DMS114 treated with DMSO at 0.1 percent for 48 hours (cell line): ENCODE data around the gene CDH23.

Experiments used
- DNase-seq: peaks from one replicate; lab custom pipeline; 2025; ENCODE audit not compliant: unreplicated experiment; lab: John Stamatoyannopoulos, UW

The CDH23 gene

DNA sequence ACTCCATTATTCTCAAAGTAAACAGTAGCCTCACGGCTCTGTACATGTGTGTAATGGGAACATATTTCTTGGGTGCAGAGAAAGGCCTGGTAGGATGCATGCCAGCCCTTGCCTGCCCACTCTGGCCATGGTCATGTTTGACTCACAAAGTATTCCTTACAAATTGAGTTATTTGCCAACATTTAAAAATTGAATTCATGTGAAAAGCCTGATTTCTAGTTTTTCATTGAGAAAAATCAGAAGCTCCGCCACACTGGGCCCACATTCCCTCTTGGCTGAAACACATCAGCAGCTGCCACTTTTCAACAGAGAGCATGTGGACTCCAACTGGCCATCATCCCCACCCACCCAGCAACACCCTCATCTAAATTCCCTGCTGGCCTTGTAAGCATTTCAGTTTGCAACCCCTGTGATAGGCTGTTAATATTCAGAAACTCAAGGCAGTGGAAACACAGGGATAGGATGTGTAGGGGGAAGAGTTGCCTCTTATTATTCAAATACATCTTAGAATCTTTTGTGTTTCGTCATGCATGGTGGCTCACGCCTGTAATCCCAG is 40.9 kb downstream of the CDH23 start:
- DNase-seq: no peak

DNA sequence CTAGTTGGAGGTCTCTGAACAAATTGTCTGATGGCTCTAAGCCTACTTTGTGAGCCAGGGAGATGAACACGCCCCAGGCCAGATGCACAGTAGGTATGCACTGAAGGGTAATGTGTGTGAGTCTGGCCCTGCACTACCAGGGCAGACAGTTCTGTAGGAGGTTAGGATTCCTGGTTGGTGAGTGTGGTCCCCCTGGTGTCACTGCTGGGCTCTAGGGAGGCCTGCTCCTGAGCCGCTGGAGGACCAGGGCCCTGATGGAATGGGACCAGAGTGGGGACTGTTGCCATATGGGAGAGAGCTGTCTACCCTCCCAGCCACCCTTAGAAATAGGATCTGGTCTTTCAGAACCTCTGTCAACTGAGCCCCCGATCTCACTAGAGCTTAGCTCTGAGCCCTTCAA is 42.0 kb downstream of the CDH23 start:
- no peak for DNase-seq

DNA sequence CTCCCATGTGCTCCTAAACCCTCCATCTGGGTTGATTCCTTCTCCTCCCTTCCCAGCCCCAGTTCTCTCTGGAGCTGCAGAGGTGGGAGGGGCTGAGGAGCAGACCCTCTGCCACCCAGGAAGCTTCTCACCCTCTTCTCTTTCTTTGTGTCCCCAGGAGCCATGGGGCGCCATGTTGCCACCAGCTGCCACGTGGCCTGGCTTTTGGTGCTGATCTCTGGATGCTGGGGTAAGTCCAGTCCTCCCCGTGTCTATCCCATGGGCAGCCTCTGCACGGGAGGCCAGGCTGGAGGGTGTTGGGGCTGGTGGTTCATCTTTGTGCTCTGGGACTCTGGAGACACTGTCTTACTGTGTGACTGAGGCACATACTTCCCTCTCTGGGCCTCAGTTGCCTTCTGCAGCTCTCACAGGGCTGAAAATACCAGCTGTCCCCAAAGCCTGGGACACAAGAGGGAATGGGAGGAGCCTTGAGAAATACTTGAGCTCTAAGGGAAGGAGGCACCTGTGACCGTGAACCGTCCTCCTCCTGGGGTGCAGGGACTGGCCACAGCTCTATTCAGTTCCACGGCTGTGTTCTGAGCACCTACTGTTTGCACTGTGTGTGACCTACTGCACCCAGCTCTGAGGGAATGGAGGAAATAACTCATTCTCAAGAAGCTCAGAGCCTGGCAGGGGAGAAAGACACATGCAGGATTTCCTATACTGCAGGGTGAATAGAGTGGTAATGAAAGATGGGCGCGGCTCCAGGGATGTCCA is 43.1 kb downstream of the CDH23 start:
- no peak for DNase-seq

DNA sequence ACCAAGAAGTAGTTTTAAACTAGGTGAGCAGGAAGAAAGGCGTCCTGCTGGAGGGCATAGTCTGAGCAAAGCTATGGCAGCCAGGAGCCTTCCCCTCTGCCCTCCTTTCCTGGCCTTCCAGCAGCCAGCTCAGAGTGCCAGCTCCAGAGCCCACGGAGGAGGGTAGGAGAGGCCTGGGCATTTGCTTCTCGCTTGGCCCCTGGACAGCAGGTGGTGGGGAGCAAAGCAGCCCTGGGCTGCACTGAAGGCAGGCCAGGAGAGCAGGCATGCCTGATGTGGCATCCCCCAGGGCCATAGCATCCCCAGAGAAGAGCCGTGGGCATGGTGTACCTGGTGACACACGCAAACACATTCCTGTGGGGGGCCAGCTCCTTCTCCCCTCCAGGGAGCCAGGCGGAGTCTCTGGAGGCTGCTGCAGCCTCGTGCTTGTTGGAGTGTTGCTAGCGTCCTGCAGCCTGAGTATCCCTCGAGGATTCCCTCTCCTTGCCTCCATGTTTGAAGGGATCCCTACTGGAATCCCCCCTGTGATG is 43.9 kb downstream of the CDH23 start:
- no peak for DNase-seq

DNA sequence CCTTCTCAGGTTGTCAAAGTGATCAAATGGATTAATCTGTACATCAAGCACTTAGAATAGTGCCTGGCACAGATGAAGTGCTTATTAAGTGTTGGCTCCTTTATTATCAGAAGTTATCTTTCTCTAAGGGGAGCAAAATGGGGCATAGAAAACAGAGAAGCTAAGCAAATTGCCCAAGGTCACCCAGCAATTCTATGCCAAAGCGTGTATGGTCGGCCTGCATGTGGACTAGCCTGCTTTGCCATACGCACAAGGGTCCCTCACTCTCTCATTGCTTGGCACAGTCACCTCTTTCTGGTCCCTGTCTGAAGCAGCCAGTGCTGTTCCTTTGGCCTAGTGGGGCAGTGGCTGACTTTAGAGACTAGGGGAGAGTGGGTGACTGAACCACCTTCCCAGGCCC is 45.3 kb downstream of the CDH23 start:
- no peak for DNase-seq

DNA sequence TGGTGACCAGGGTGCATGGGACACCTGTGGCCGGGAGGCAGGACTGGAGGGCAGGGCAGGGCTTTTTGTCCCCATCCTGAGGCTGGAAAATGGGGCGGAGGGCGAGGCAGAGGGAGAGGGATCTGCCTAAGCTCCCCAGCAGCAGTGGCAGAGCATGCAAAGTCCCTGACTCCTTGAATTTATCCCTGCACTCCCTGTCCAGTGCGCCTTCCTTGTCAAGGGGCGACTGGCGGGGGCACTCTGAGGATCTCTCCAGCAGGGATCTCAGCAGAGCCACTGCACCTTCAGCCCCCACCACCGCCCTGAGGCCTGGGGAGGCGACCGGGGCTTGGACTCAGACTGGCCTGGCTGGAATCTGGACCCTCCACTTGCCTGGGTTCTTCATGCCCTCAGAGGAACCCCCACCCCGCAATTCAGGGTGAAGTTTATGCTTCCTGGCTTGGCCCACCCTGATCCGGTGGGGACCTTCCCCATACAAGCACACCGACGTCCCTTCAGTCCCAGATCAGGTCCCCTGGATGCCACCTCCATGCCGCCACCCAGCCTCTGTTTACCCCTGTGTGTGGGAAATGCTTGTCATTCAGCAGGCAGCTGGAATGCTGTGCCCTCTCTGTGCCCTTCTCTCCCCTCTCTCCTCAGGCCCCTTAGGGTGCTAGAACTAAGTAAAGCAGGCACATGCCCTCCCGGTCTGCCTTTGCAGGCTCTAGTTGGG is 46.3 kb downstream of the CDH23 start:
- no peak for DNase-seq

DNA sequence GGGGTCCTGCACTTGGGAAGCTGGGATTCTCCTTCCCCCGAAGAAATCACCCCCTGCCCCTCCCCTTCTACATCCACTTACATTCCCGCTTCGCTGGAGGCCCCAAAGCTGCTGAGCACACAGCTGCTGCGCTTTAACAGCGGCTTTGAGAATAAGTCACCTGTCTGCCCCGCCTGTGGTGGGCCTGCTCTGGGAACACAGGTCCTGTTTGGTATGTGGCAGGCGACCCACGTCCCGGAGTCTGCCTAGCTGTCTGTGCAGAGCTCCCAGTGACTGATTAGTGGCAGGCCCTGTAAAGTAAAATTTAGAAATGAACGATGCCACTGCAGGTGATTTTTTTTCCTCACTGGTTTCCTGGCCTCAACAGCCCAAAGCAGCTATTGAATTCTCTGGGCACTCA is 47.0 kb downstream of the CDH23 start:
- DNase-seq: no peak

DNA sequence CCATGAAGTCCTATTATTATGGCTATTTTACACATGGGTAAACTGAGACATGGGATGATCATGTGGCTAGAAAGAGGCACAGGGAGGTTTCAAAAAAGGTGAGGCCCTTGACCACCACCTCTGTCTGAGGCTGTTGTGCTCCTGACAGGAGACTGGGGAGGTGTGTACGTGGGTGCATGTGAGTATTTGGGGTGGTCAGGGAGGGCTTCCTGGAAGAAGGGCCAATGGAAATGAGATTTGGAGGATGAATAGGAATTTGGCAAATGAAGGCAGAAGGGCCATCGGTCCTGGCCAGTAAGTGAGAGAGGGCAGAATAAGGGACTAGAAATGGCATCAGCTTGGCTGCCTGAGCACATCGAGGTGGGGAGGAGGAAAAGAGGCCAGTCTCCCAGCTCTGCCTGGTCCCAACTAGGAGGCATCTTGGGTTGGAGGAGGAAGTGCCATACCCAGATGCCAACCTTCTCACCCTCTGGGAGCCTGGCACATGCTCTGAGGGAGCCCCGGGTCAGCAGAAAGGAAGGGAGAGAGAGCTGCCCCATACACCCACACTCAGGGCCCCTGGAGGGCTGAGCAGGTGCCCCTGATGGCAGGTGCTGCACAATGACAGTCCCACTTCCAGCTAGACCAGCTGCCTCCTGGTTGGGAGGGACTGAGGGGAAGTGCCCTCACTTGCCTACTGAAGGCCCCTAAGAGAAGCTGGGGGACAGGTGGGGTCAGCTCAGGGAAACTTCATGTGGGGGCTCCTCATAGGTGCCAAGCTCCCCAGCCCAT is 47.7 kb downstream of the CDH23 start:
- DNase-seq: no peak

DNA sequence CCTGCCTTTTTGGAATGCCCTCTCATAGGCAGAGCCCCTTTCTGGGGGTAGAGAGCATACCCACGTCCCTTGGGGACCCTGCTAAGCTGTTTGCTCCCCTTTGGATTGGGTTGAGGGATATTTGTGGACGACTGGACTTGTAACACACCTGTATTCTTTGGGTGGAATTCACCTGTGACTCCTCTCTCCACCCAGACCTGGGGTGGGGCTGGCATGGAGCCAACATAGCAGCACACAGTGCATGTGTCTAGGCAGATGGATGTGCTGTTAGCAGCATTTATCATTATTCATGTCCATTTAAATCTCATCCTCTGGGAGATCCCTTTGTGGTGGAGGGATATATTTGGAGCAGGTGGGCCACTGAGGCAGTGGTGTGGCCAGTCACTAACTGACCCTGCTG is 51.0 kb downstream of the CDH23 start:
- no peak for DNase-seq

DNA sequence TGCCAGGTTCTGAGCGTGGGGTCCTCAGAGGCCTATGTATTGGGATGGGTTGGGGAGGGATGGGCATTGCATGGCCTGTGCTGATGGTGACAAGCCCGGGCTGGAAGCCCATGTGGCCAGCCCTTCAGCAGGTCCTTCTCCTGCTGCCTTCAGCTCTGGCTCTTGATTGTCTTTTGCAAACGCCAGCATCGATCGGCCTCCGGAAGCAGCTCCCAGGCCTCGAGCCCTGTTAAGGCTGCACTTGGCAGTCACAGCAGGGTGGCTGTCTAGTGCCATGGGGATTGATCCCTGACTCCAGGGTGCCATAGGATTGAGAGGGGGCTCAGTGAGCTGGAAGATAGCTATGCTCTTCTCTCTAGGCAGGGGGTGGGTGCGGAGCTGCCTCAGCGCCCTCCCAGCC is 51.4 kb downstream of the CDH23 start:
- DNase-seq: no peak

DNA sequence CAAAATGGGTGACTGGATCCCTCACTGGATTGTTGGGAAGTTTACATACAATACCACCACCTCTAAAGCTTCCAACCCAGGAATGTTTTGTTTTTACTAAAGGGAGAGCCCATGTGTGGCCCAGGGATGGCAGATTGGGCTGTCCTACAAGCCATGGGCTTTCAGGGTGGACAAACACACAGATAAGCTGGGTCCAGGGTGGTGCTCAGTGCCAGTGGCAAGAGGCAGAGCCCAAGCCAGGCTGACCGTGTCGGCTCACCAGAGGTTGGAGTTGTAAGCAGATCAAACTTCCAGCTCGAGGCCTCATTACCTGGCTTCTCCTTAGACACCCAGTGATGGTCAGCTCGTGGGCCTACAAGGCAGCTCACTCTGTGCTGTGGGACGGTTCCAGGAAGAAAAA is 52.3 kb downstream of the CDH23 start:
- DNase-seq: no peak

DNA sequence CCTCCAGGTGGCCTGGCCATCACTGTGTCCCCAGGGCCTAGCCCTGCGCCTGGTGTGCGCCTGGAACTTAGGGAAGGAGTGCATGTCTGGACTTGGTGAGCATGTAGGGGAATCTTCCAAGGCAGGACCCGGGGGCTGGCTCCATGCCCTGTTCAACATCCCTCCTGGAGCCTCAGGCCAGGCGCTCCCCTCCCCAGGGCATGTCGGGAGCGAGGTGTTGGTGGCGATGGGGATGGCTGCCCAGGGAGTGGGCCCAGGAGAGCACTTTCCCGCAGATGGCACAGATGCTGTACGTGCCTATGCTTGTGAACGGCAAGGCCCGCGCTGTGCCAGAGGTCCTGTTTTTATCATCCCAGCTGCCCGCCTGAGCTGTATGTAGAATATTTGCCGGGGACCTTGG is 55.0 kb downstream of the CDH23 start:
- no peak for DNase-seq

DNA sequence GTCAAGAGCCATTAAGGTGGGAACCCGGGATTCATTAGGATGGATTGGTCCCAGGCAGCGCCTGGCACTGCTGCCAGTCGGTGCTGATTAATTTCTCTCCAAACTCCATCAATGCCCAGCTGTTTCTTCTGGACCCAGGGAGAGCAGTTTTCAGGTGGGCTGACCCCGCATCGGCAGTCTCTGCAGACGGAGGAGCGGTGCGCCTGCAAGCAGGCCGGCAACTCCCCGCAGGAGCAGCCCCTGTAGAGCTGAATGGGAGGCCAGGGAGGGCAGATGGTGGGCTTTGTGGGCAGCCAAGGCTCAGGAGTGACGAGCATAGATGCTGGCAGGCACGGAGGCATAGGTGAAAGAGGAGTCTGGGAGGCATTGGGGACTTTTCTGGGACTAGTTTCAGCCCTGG is 56.5 kb downstream of the CDH23 start:
- DNase-seq: no peak

DNA sequence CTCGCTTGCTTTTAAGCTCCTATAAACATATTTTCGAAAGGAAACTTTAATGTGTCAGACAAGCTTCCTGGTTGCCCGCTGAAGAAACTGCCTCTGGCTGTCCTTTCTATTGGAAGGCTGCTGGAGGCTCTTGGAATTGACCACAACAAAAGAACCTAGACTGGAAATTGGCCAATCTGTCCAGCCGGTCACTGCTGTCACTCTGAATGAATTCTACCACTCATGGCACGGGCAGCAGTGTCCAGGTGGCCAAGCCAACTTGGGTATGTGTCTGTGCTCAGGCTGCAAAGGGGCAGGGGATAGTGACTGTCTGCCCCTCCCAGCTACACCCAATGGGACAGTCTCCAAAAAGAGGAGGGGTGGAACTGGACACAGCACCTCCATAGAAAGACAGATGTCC is 57.6 kb downstream of the CDH23 start:
- DNase-seq: no peak

DNA sequence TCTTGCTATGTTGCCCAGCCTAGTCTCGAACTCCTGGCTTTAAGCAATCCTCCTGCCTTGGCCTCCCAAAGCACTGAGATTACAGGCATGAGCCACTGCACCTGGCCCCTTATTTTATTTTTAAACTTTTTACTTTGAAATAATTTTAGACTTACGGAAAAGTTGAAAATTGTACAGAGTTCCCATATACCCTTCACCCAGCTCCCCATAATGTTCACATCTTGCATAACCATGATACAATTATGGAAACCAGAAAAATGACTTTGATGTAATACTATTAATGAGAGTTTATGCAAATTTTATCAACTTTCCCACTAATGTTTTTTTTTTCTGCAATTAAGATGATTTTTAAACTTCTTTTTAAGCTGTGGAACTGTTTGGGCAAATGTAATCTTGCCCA is 58.3 kb downstream of the CDH23 start:
- no peak for DNase-seq

DNA sequence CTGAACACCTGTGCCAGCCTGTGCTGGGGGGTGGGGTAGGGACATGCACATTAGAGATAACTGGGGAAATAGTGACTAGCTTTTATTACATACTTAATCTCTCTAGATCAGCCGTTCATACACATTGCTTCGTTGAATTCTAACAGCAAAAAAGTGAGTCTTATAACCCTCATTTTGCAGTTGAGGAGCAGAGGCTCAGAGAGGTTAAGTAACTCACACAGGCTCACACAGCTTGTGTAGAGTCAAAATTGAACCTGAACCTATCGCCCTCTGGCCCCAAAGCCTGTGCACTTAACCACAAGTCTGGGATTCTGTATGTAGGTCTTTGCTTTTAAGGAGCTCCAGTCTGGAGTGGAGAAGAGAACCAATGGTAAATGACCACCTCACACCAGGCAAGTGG is 59.9 kb downstream of the CDH23 start:
- DNase-seq: no peak

DNA sequence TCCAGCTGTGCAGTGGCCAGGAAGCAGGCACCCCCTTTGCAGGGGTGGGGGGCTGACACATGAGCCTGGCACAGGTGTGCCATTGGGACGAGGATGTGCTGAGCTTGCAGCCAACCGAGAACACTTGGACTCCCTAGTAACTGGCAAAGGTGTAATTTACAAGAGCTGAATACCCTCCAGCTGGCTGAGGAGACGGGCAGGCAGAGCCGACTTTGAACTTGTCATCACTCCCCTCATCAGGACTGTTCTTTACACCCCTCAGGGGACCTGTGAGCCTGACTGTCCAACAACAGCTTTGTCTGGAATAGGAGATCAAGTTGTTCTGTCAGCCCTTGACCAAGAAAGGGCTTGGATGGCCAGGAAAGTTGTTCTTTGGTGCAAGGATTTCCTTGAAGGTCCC is 61.2 kb downstream of the CDH23 start:
- no peak for DNase-seq

DNA sequence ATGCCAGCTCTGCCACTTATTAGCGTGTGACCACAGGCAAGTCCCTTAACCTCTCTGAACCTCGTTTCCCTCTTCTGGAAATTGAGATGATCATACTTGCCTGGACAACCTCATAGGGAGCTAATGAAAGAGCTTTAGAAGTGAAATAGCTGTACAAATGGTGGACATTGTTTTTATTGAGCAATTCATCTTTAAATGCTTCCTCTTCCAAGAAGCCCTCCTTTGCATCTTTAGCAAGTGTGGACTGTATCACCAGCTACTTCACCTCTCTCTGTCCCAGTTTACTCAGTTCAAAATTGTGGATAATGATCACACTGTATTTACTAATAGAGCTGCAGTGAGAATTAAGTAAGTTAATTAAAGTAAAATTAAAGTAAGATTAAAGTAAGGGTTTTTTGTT is 61.7 kb downstream of the CDH23 start:
- DNase-seq: no peak

DNA sequence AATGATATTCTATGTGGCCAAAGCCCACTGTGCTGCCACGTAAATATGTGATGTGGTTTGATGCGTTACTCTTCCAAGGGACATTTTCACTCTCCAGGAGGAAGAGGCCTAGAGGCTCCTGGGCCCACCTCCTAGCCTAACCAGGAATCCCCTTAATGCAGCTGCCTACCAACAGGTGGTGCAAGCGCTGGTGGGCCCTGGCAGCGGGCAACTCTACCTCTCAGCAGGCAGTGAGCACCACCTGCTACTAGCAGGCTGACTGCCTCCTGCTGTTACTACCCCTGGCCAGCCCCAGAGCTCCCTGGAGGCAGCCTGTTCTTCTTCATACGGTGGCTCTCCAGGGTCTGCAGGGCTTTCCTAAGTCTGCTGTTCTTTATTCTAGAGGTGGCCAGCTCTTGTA is 62.8 kb downstream of the CDH23 start:
- DNase-seq: no peak

DNA sequence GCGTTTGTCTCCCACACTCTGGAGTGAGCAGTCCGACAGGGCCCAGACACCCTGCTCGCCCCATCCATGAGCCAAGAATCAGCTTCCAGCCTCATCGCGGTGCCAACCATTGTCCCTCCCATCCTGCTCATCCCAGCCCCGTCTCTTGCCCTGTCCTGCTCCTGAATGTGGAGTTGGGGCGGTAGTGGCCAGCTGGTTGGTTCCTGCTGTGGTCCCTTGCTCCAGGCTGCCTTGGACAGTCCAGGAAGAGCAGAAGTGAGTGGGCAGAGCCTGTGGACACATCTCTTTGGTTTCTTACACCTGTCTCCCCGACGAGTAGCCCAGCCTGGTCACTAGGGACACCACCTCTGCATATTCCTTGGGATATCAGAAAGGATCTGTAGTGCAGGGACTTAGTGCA is 63.9 kb downstream of the CDH23 start:
- no peak for DNase-seq

DNA sequence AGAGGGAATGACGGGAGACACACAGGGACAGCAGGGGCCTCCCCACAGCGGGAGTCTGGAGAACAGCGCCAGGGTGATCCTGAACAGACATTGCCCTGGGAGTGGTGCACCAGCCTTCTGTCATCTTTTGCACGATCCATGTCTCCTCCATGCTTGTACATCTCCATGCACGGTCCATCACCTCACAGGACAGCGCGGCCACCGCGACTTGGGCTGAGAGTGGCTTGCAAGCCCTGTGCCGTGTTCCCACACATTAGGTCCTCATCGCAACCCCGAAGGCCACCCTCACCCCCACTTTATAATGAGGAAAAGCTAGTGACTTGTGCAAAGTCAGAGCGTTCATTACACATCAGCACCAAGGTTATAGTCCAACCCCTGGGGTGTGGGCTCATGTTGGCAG is 64.7 kb downstream of the CDH23 start:
- no peak for DNase-seq
